PFSK-1 (cell line): Measurements from ENCODE around the gene CRNKL1.
A peak's percentile ranks its signal among the peaks of the same experiment; 100 is the strongest.

Experiments used
- FOXP2 ChIP-seq: optimal IDR thresholded peaks from 2 replicates; pipeline ENCODE3; 2011; ENCODE audit warnings: borderline replicate concordance, control low read depth, inconsistent platforms; ENCODE audit not compliant: insufficient read depth; ENCODE audit errors: extremely low read length, extremely low read depth
- POLR2AphosphoS5 ChIP-seq: IDR thresholded peaks from 2 replicates; pipeline ENCODE4 v1.6.1; 2012; ENCODE audit warnings: low read depth, mild to moderate bottlenecking, control low read depth, low read length, moderate library complexity
- SIN3A ChIP-seq: IDR thresholded peaks from 2 replicates; pipeline ENCODE4 v1.6.1; 2012; ENCODE audit warnings: mild to moderate bottlenecking, low read length, moderate library complexity, borderline replicate concordance; ENCODE audit not compliant: insufficient read depth
- TAF1 ChIP-seq: IDR thresholded peaks from 2 replicates; pipeline ENCODE4 v1.6.1; 2012; ENCODE audit warnings: low read length, control low read depth, borderline replicate concordance; ENCODE audit not compliant: insufficient read depth
- TF ChIP-seq, protein P1 (sequence below), 2 experiments: IDR thresholded peaks; 2 replicates each; pipeline versions ENCODE4 v1.6.1 to v1.8.0; 2011 to 2012; ENCODE audit warnings: low read depth in 2 of 2, low read length in 2 of 2, control low read depth in 1 of 2, inconsistent platforms in 1 of 2, mild to moderate bottlenecking in 1 of 2, moderate library complexity in 1 of 2; ENCODE audit not compliant: insufficient read depth in 1 of 2

CRNKL1 gene

DNA sequence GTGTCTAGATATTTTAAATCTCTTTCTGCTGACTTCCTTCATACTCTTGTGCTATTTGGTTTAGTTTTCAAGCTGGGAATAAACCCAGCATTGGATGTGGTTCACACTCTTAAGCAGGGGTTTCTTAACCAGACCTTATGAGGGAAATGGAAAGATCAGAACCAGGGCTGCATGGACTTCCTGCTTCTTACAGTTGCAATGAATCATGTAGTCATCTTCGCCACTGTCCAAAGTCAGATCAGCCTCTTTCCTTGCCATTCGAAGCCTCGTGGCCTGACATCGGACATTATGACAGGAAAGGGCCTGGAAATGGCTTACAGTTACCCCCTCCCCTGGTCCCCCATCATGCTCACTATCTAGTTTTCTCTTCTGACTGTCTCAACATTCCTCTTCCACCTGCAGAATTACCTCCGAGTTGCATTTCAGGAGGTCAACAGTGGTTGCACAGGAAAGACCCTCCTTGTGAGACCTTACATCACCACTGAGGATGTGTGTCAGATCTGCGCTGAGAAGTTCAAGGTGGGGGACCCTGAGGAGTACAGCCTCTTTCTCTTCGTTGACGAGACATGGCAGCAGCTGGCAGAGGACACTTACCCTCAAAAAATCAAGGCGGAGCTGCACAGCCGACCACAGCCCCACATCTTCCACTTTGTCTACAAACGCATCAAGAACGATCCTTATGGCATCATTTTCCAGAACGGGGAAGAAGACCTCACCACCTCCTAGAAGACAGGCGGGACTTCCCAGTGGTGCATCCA, 51.9 kb downstream of the CRNKL1 start:
- TF ChIP-seq, protein P1, sequence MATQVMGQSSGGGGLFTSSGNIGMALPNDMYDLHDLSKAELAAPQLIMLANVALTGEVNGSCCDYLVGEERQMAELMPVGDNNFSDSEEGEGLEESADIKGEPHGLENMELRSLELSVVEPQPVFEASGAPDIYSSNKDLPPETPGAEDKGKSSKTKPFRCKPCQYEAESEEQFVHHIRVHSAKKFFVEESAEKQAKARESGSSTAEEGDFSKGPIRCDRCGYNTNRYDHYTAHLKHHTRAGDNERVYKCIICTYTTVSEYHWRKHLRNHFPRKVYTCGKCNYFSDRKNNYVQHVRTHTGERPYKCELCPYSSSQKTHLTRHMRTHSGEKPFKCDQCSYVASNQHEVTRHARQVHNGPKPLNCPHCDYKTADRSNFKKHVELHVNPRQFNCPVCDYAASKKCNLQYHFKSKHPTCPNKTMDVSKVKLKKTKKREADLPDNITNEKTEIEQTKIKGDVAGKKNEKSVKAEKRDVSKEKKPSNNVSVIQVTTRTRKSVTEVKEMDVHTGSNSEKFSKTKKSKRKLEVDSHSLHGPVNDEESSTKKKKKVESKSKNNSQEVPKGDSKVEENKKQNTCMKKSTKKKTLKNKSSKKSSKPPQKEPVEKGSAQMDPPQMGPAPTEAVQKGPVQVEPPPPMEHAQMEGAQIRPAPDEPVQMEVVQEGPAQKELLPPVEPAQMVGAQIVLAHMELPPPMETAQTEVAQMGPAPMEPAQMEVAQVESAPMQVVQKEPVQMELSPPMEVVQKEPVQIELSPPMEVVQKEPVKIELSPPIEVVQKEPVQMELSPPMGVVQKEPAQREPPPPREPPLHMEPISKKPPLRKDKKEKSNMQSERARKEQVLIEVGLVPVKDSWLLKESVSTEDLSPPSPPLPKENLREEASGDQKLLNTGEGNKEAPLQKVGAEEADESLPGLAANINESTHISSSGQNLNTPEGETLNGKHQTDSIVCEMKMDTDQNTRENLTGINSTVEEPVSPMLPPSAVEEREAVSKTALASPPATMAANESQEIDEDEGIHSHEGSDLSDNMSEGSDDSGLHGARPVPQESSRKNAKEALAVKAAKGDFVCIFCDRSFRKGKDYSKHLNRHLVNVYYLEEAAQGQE (IDR thresholded peaks at IDR 0.05; ENCODE audit: insufficient read depth in 1 of 2, low read depth in 2 of 2, low read length in 2 of 2) = peak; percentile 56 to 62; a peak in 3 of 4 replicates
- no peak for TF ChIP-seq POLR2AphosphoS5

DNA sequence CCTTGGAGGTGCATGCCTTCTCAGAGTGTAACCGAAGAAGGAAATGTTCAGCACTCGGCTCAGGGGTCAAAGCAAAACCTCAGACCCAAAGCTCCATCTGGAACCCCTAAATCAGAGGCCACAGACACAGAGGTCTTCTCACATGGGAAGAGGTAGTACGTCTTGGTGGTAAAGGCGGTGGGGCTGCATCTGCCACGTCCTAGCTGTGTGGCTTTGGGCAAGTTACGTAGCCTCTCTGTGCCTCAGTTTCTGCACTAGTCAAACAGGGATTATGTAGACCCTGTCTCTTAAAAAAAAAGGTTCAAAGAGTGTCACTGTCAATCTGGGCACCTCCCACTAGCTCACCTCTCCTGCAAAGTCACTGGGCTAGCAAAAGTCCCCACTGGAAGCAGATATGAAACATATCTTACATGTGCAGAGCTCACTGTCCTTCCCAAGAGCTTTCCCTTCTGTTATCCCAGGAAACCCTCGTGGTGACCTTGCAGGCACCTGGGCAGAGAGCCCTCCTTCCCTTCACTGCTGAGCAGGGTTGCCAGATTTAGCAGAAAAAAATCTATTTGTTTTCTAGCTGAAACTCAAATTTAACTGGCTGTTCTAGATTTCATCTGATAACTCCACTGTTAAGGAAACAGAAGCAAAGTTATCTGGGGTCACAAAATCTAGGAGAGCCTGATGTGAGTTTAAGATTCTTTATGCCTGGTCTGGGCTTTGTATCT, 53.1 kb downstream of the CRNKL1 start:
- no peak for TF ChIP-seq FOXP2
- TF ChIP-seq SIN3A = no peak
- TF ChIP-seq POLR2AphosphoS5 = 0 out of 2 replicates have a peak, but pooled peaks have one; percentile 29

DNA sequence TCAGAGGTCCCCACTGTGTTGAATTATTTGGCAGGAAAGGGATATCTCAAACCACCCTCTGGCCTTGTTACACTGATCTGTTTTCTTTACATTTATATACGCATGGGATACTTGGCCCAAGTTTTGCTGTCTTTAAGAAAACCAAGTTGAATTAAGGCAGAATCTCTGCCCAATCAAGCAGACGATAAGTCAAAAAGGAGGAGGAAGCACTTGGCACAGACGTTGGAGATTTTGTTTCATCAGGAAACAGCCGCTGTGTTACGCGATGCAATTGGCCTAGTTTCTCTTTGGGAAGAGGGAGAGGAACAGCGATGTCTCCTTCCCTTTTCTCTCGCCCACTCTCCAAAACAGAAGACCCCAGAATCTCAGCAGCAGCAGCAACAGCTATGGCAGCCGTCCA, 55.3 kb downstream of the CRNKL1 start:
- no peak for TF ChIP-seq SIN3A
- no peak for TF ChIP-seq POLR2AphosphoS5
- TF ChIP-seq, protein P1 (IDR thresholded peaks at IDR 0.05; ENCODE audit: insufficient read depth in 1 of 2, low read depth in 2 of 2, low read length in 2 of 2) = no peak
- TF ChIP-seq FOXP2 = no peak
- no peak for TF ChIP-seq TAF1

GRCh38 chr20:19996222-19996621, 56.0 kb downstream of the CRNKL1 start:
- no peak for TF ChIP-seq TAF1
- TF ChIP-seq POLR2AphosphoS5 = no peak
- TF ChIP-seq SIN3A = no peak
- TF ChIP-seq FOXP2 = no peak
- TF ChIP-seq, protein P1 (IDR thresholded peaks at IDR 0.05; ENCODE audit: insufficient read depth in 1 of 2, low read depth in 2 of 2, low read length in 2 of 2) = no peak

DNA sequence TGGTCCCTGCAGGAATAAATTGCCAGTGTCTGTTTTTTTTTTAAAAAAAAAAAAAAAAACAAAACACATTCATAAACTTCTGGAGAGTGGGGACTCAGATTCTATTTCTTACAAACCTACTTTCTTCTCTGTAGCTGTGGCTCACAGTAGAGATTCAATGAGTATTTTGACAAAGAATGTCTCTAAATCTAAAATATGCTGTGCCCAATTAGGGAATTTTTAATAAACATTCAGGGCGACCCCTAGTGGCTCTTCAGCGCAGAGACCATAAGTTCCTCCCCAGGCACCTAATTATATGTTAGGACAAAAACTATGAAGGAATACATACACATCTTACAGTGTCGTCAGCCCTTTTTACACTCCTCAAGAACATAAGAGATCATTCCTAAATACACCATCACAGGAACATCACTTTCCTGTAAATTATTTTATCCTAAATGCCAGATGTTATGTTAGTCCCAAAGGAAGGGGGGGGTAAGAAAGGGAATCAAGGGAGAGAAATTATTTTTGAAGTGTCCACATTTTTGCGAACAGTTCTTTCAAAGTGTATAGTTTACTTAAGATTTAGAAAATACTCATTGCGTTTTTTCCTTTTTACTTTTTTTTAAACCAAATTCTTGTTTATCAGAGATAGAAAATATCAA, 56.9 kb downstream of the CRNKL1 start:
- TF ChIP-seq TAF1 = no peak
- TF ChIP-seq, protein P1 (IDR thresholded peaks at IDR 0.05; ENCODE audit: insufficient read depth in 1 of 2, low read depth in 2 of 2, low read length in 2 of 2) = no peak
- TF ChIP-seq SIN3A = no peak
- no peak for TF ChIP-seq POLR2AphosphoS5
- TF ChIP-seq FOXP2 = no peak
